ENCODE results near the gene EEF2KMT.
"Not testable (repeated sequence)": the region's sequence is repeated elsewhere in the genome, so short reads cannot be mapped to it uniquely, and the experiment has no call there.

EEF2KMT gene, protein sequence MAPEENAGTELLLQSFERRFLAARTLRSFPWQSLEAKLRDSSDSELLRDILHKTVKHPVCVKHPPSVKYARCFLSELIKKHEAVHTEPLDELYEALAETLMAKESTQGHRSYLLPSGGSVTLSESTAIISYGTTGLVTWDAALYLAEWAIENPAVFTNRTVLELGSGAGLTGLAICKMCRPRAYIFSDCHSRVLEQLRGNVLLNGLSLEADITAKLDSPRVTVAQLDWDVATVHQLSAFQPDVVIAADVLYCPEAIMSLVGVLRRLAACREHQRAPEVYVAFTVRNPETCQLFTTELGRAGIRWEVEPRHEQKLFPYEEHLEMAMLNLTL

DNA sequence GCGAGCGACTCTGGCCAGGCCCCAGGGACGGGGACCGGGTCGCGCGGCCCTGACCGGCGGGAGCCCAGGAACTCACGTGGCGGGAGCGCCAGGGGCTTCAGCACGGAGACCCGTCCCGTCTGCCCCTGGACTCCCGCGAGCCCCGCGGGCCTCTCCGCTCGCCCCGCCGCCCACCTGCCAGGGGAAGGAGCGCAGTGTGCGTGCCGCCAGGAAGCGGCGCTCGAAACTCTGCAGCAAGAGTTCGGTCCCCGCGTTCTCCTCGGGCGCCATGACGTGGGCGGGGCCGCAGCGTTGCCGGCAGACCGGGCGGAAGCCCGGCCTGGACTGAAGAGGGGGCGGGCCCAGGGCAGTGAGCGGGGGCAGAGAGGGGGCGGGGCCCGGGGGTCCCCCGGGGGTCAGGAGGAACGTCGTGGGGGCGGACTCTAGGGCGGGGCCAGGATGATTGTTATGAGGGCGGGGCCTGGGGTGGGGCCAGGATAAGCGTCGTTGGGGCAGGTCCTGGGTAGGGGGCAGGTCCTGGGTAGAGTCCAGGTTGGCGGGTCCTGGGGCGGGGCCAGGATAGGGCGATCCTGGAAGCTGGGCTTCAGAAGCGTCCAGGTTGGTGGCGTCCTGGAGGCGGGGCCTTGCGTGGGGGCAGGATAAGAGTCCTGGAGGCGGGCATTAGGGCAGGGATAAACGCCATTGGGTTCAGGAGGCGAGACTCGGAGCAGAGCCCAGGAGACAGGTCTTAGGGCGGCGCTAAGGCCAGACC, at the start of gene EEF2KMT:
EEF2KMT (minus strand) TSS at position 326 of the 751 bp plus-strand sequence; CDS start at position 270, 56 bp downstream.
- not testable (repeated sequence) for H3K27me3 ChIP-seq (ENCODE audit: control insufficient read depth, insufficient read depth, low read length); H3K4me1 ChIP-seq (ENCODE audit: control insufficient read depth, insufficient read depth, low read length); H3K9me3 ChIP-seq (ENCODE audit: control insufficient read depth, insufficient read depth, low read length); H3K36me3 ChIP-seq (ENCODE audit: control insufficient read depth, insufficient read depth, low read length)
- H3K9ac ChIP-seq (ENCODE audit: low read depth, low read length), result peak within 1 kb of the TSS; percentile 65
- H3K4me3 ChIP-seq (ENCODE audit: low read depth, low read length), result peak within 1 kb of the TSS; percentile 79

DNA sequence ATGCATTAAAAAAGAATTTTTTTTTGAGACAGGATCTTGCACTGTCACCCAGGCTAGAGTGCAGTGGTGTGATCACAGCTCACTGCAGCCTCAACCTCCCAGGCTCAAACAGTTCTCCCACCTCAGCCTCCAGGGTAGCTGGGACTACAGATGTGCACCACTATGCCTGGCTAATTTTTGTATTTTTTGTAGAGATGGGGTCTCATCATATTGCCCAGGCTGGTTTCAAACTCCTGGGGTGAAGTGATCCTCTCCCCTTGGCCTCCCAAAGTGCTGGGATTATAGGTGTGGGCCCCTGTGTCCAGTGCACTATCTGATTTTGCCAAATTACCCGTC, 47.0 kb upstream of the EEF2KMT start:
- H3K4me3 ChIP-seq (ENCODE audit: low read depth, low read length); H3K9me3 ChIP-seq (ENCODE audit: control insufficient read depth, insufficient read depth, low read length); H3K9ac ChIP-seq (ENCODE audit: low read depth, low read length); H3K4me1 ChIP-seq (ENCODE audit: control insufficient read depth, insufficient read depth, low read length); H3K27me3 ChIP-seq (ENCODE audit: control insufficient read depth, insufficient read depth, low read length); H3K36me3 ChIP-seq (ENCODE audit: control insufficient read depth, insufficient read depth, low read length): not testable (repeated sequence)

DNA sequence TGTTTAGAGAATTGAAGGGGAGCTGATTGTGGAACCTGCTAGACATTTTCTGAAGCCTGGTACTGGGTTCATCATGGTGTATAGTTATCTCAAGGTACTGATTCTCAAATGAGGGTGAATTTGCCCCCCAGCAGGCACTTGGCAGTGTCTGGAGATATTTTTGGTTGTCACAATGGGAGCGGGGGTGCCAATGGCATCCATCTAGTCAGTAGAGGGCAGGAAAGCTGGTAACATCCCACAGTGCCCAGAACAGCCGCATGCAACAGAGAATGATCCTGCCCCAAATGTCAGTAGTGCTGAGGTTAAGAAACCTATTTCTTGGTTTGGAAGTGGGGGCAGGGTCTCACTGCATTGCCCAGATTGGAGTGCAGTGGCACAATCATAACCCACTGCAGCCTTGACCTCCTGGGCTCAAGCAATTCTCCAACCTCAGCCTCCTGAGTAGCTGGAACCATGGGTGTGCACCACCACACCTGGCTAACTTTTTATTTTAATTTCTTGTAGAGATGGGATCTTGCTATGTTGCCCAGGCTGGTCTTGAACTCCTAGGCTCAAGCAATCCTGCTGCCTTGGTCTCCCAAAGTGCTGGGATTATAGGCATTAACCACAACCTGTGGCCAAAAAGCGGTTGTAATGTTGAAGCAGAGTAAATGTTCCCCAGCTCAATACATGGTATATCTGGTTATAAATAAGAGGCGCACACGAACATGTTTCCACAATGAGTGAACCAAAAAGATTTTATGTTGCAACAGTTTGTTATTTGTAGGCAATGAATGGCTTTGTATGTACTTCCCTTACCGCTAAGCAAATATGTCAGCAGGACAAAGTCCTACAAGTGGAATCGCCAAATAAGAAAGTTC, 46.4 kb upstream of the EEF2KMT start:
- H3K27me3 ChIP-seq (ENCODE audit: control insufficient read depth, insufficient read depth, low read length), result no peaks in the 10 kb centered on the region
- H3K4me1 ChIP-seq (ENCODE audit: control insufficient read depth, insufficient read depth, low read length), result no peaks in the 10 kb centered on the region
- H3K36me3 ChIP-seq (ENCODE audit: control insufficient read depth, insufficient read depth, low read length), result no peaks in the 10 kb centered on the region
- H3K4me3 ChIP-seq (ENCODE audit: low read depth, low read length), result no peak overlapping the region
- no peak overlapping the region for H3K9ac ChIP-seq (ENCODE audit: low read depth, low read length)
- no peaks in the 10 kb centered on the region for H3K9me3 ChIP-seq (ENCODE audit: control insufficient read depth, insufficient read depth, low read length)

DNA sequence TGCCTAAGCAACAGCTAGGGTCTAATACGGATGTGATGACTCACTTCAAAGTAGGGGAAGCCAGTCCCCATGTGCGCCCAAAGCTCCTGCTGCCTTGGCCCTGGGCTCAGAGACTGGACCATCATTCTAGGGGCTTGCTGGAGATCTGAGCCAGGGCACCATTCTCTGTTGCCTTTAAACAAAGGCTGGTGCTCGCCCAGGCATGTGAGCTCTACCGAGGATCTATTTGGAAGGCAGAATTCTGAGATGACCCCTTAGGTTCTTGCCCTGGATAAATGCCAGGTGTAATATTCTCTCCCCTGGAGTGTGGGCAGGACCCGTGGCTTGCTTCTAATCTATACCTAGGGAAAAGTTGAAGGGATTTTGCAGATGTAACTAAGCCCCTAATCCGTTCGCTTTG, 42.6 kb upstream of the EEF2KMT start:
- not testable (repeated sequence) for H3K9me3 ChIP-seq (ENCODE audit: control insufficient read depth, insufficient read depth, low read length); H3K4me1 ChIP-seq (ENCODE audit: control insufficient read depth, insufficient read depth, low read length); H3K27me3 ChIP-seq (ENCODE audit: control insufficient read depth, insufficient read depth, low read length)

DNA sequence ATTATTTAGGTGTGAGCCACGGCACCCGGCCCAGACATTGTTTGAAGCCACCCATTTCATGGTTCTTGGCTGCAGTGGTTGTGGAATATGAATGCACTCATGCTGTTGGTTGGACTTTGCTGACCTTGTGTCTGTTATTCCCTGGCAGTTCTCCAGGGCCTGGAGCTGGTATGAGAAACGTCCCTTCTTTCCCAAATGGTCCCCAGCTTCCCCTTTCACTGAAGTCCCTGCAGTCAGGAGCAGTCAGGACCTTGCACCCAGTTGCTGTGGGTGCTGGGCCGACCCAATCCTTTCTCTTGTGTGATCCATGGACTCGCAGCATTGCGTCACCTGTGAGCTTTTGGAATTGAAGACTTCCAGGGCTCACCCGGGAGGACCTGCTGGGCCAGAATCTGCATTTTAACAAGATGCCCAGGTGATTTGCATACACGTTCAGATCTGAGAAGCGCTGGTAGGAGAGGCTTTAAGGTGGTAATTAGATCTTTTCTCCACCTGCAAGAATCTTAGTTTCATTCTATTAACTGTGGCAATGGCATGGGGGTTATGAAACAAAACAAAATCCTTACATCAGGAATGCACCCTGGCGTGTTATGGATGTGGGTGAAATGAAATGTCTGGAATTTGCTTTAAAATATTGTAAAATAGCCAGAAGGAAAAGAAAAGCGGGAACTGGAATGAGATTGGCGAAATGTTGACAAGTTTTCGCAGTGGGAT, 37.3 kb upstream of the EEF2KMT start:
- H3K4me1 ChIP-seq (ENCODE audit: control insufficient read depth, insufficient read depth, low read length); H3K4me3 ChIP-seq (ENCODE audit: low read depth, low read length); H3K9ac ChIP-seq (ENCODE audit: low read depth, low read length); H3K27me3 ChIP-seq (ENCODE audit: control insufficient read depth, insufficient read depth, low read length); H3K9me3 ChIP-seq (ENCODE audit: control insufficient read depth, insufficient read depth, low read length); H3K36me3 ChIP-seq (ENCODE audit: control insufficient read depth, insufficient read depth, low read length): not testable (repeated sequence)

More for the DNA sequence above, 42.6 kb upstream of the EEF2KMT start:
- H3K36me3 ChIP-seq (ENCODE audit: control insufficient read depth, insufficient read depth, low read length); H3K4me3 ChIP-seq (ENCODE audit: low read depth, low read length); H3K9ac ChIP-seq (ENCODE audit: low read depth, low read length): not testable (repeated sequence)

DNA sequence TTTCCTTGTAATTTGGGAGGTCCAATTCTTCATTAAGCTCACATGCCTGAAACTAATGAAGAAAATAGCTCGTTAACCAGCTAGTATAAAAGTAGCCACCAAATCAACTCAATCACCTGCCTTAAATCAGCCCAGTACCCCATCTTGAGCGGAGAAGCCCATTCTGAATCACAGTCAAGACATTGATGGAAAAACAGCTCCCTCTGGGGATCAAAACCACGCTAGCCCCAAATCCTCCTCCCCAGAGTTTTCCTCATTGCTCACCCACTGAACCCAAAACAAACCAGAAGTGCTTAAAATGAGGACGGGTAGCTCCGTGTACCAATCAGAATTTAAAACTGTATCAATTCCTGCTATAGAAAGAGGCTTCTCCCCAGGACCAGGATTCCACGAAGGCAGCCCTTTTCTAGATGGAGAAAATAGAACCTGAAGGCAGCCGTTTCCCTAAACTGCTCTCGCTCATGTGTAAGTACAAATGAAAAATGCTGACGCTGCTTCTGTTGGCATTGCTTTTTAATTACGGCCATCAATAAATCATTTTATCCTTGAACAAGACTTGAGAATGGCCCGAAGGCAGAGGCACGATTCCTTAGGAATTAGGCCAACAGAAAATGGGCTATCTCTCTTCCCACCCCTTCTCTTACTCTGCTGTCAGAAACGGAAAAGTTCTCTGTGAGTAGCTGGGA, 35.5 kb upstream of the EEF2KMT start:
- not testable (repeated sequence) for H3K27me3 ChIP-seq (ENCODE audit: control insufficient read depth, insufficient read depth, low read length); H3K36me3 ChIP-seq (ENCODE audit: control insufficient read depth, insufficient read depth, low read length); H3K9me3 ChIP-seq (ENCODE audit: control insufficient read depth, insufficient read depth, low read length); H3K4me1 ChIP-seq (ENCODE audit: control insufficient read depth, insufficient read depth, low read length); H3K9ac ChIP-seq (ENCODE audit: low read depth, low read length); H3K4me3 ChIP-seq (ENCODE audit: low read depth, low read length)

DNA sequence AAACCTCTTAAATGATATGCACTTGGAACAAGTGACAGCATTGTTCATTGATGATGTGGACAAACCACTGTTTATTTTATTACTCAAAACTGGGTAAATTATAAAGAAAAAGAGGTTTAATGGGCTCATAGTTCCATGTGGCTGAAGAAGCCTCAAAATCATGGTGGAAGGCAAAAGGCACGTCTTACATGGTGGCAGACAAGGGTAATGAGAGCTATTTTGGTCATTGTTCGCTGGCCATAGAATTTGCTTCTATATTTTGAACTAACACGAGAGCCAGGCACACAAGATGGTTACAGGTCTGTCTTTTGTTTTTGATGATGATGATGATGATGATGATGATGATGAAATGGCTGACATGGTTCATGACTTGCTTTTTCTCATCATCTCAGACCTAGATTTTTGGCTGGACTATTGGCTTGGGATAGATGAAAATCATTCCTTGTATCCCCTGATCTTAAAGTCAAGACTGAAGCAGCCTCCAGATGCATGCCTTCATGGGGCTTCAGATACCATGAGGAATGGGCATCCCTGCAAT, 33.9 kb upstream of the EEF2KMT start:
- not testable (repeated sequence) for H3K4me3 ChIP-seq (ENCODE audit: low read depth, low read length); H3K27me3 ChIP-seq (ENCODE audit: control insufficient read depth, insufficient read depth, low read length); H3K36me3 ChIP-seq (ENCODE audit: control insufficient read depth, insufficient read depth, low read length); H3K9ac ChIP-seq (ENCODE audit: low read depth, low read length); H3K9me3 ChIP-seq (ENCODE audit: control insufficient read depth, insufficient read depth, low read length); H3K4me1 ChIP-seq (ENCODE audit: control insufficient read depth, insufficient read depth, low read length)

DNA sequence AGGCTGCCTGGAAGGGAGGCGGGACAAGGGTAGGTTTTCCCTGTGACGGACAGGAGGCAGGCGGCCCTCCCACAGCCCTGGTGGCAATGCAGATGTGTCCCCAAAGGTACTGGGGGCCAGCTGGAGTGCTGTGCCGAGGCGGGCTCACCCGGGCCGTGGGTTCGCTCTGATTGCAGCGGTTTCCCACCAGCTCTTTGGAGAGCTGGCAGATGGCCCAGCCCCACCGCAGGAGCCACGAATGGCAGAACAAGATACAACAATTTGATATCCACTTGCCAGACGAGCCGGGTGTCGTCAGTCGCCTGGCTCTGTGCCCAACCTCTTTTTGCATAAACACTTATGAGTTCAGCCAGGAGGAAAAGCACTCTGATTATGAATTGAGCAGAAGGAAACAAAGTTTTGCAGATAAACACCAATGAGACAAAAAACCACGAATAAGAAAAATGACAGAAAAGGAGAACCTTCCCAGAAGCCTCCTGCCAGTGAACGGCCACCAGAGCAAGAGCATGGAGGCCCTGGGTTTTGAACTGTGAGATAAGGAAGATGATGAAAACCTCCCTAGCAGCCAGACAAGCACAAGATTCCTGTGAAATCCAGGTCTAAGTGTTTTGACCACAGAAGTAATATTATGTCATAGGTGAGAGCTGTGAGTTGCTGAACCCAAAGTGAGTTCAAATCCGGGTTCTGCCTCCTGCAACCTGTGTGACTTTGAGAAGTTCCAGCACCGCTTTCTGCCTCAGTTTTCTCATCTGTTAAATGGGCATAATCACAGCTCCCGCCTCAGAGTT, 19.9 kb upstream of the EEF2KMT start:
- not testable (repeated sequence) for H3K36me3 ChIP-seq (ENCODE audit: control insufficient read depth, insufficient read depth, low read length); H3K27me3 ChIP-seq (ENCODE audit: control insufficient read depth, insufficient read depth, low read length); H3K4me1 ChIP-seq (ENCODE audit: control insufficient read depth, insufficient read depth, low read length); H3K9ac ChIP-seq (ENCODE audit: low read depth, low read length); H3K4me3 ChIP-seq (ENCODE audit: low read depth, low read length); H3K9me3 ChIP-seq (ENCODE audit: control insufficient read depth, insufficient read depth, low read length)

DNA sequence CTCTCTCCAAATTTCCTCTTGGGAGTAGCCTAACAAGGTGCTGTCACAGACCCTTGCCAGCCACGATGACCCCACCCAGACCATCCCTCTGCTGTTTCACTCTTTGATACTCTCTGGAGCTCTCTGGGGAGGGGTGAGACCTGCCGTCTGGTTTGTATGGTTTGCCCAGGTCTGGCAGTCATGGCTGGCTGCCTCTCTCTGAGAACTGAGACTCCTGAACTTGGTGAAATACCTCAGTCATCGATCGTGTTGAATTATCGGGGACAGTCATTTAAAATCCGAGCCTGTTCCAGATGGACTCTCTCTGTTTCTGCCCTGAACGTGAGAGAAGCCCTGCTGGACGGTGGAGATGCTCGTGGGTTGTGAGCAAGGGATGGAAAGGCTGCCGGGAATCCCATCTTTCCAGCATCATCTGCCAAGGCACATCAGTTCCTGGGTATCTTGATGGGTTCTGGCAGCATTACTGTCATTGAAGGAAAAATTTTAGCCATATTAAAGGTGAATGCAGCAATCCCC, 19.2 kb upstream of the EEF2KMT start:
- H3K36me3 ChIP-seq (ENCODE audit: control insufficient read depth, insufficient read depth, low read length); H3K4me1 ChIP-seq (ENCODE audit: control insufficient read depth, insufficient read depth, low read length); H3K9ac ChIP-seq (ENCODE audit: low read depth, low read length); H3K9me3 ChIP-seq (ENCODE audit: control insufficient read depth, insufficient read depth, low read length); H3K27me3 ChIP-seq (ENCODE audit: control insufficient read depth, insufficient read depth, low read length); H3K4me3 ChIP-seq (ENCODE audit: low read depth, low read length): not testable (repeated sequence)

DNA sequence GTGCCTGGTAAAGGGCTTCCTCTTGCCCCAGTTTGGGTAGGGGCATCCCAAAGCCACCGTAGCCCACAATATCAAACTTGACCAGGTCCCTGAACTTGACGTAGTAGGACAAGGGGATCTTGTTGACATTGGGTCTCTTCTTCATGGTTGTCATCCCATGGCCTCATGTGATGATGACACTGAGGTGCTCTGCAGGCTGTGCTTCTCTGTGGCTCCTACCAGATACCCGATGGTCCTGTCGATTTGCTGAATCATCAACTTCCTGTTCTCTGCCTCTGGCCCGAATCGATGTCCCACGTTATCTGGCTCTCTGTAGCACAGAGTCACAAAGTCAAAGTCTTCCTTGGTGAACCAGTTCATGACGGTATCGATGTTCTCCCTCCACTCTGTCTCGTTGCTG, 13.3 kb upstream of the EEF2KMT start:
- not testable (repeated sequence) for H3K27me3 ChIP-seq (ENCODE audit: control insufficient read depth, insufficient read depth, low read length); H3K4me3 ChIP-seq (ENCODE audit: low read depth, low read length); H3K36me3 ChIP-seq (ENCODE audit: control insufficient read depth, insufficient read depth, low read length); H3K4me1 ChIP-seq (ENCODE audit: control insufficient read depth, insufficient read depth, low read length); H3K9ac ChIP-seq (ENCODE audit: low read depth, low read length); H3K9me3 ChIP-seq (ENCODE audit: control insufficient read depth, insufficient read depth, low read length)

Data from iPS-15b (cell line).